GM21786 (cell line): Measurements from ENCODE around the gene ZNF697.
"Not testable (repeated sequence)": the region's sequence is repeated elsewhere in the genome, so short reads cannot be mapped to it uniquely, and the experiment has no call there.

ENCODE experiments used
- ATAC-seq: cut with Tn5 transposase; IDR thresholded peaks from one replicate; pipeline ENCODE4 v1.9.1; 2021; ENCODE audit not compliant: unreplicated experiment

The ZNF697 gene

DNA sequence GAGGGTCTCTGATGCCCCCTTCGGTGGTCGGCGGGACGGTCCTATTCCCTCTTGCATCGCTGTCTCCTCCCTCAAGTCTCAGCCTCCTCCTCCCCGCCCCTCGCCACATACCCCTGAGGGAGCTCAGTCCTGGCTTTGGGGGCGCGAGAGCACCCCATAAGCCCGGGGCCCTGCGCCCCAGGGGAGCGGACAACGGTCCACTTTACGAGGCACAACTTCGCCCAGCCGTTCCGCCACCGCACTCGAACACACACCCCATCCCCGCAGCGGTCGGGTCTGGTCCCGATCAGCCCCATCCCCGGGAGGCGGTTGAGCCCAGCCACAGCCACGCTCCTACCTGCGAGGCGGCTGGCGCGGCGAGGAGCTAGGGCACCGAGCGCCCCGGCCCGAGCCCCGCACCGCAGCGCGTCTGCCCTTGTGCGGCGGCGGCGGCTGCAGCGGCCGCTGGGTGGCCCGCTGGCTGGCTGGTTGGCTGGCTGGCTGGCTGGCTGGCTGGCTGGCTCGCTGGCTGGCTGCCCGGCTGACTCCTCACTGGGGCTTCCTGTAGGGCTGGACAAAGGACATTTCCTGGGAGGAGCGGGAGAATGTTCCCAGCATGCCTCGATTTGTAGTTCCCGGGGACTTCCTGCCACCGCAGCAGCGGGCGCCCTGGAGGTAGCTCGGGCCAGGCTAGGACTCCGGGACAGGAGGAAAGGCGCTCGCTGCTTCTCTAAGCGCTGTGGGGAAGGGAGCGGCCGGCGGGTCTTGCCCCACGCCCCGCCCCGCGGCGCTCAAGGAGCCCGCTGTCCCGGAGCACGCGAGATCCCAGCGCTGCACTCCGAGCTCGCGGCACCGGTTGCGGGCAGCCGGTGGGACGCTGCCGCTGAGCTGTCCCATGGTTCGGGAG is at the start of gene ZNF697:
TSS of gene ZNF697 (minus strand) at position 533 of the 886 bp plus-strand sequence. CDS start 22,166 bp downstream, outside the sequence.
- ATAC-seq = peak; percentile 65

DNA sequence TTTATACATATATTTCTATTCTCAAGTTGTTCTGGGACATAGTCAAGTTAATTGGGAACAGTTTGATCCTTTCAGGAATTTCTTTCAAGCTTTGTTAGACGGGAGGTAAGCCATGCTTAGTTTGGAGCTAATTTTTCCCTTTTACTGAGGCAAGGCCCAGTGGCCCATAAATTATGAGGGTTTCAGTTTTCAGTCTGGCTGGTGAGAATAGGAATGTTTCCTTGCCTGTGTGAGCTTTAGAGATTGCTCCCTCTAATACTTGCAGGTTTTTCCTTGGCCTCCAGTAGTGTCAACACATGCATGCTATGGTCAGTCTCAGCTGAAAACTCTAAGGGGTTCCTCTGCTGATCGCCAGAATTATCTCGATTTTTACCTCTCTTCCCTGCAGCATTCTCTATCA is 49.5 kb upstream of the ZNF697 start:
- no peak for ATAC-seq

DNA sequence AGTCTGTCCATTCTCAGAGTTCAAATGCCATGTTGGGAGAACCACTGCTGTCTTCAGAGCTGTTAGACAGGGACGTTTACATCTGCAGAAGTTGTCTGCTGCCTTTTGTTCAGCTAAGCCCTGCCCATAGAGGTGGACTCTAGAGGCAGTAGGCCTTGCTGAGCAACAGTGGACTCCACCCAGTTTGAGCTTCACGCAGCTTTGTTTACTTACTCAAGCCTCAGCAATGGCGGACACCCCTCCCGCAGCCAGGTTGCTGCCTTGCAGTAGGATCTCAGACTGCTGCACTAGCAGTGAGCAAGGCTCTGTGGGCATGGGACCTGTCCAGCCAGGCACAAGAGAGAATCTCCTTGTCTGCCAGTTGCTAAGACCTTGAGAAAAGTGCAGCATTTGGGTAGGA is 48.8 kb upstream of the ZNF697 start:
- ATAC-seq = not testable (repeated sequence)

DNA sequence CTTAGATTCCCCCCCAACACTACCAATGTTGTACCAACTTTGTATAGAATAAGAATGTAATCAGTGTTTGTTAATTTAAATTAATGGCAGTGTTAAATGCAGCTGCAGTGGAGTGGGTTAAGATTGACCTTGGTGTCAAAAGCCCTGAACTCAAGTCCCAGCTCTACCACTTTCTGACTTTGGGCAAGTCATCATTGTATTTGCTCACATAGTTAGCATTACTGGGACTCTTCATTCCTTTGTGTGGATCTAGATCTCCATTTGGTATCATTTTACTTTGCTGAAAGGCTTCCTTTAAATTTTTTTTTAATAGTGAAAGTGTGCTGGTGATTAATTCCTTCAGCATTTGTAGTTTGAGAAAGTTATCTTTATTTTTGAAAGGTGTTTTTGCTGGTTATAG is 41.4 kb upstream of the ZNF697 start:
- ATAC-seq = no peak

DNA sequence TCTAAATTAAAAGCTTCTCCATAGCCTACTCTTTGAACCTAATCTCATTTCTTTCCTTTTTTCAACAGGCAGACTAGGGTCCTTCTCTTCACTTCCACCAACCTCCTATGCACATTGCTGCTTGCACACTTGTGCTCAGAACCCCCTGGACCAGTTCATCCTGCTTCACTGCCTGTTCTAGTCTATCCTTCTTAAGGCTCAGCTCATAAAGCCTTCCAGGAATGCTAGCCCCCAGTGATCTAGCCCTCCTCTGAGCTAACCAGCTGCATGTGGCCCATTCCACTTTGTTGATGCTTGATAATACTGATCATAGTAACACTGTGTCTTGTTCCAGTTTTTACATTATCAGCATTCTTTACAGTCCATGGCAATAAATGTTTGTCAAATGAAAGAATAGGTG is 40.7 kb upstream of the ZNF697 start:
- ATAC-seq = no peak

DNA sequence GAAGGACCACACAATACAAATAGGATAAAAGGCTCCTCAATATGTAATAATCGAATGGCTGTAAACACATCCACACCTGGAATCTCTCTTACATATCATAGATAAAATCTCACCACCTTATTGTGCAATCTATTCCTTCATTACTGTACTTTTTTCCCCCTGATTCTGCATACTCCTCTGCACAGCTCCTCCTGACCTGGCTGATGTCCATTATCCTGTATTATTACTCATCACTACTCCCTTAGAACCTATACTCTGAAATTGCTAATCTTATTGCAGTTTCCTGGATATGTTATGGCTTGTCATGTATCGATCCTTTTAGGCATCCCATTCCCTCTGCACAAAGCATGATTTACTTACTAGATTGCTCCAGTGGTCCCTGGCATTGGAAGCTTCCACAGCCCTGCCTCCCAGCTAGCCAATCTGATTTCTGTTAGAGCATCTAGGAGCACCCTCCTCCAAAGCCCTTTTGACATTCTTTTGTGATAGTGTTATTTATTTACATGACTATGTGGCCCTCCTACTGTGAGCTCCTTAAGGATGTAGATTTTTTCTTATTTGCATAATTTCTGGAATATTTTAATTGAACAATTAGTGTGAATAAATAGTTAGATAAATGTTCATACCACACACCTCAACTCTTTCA is 39.5 kb upstream of the ZNF697 start:
- no peak for ATAC-seq

DNA sequence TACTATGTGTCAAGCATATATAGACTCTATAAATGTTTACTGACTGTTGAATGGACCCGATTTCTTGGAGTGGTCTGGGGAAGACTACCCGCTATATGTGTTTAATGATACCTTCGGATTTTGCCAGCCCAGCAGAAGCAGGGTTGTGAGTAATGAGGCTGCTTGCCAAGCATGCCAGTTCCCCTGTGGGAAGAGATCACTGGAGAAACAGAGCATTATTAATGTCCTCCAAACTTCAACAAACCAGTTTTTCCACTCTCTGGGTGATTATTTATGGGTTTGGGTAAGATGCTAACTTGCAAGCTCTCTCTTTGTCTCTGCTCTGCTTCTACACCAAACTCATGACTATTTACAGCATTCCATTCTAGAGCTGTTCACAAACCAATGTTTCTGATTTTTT is 38.6 kb upstream of the ZNF697 start:
- ATAC-seq = no peak

DNA sequence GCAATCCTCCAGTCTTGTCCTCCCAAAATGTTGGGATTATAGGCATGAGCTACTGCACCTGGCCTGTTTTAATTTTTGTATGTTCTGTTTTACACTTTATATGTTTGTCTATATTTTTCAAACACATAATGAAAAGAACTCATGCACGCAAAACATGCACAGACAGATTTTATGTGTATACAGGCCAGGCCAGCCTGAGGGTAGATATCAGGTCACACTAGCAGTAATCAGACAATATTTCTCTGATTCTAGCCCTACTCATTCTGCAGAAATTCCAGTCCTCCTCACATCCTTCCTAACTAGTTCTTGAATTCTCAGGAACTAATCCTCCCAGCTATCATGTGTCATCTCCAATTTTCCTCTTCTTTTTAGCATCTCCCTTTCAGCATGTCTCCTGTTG is 35.8 kb upstream of the ZNF697 start:
- ATAC-seq = no peak

DNA sequence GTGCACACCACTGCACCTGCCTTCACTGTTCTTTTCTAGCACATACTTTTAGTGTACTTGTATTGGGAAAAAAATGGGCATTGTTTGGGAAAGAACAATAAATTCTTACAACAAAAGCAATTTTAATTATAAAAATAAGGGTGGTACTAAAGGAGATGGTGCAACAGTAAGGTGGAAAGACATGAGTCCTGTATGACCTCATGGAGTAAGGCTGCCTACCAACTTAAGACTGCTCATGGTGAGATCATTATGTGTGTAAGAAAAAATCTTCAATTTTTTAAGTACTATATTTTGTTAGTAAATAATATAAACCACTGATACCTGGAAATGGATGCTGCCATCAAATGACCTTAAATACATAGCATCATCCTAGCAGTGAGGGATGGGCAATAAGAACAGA is 34.1 kb upstream of the ZNF697 start:
- no peak for ATAC-seq

DNA sequence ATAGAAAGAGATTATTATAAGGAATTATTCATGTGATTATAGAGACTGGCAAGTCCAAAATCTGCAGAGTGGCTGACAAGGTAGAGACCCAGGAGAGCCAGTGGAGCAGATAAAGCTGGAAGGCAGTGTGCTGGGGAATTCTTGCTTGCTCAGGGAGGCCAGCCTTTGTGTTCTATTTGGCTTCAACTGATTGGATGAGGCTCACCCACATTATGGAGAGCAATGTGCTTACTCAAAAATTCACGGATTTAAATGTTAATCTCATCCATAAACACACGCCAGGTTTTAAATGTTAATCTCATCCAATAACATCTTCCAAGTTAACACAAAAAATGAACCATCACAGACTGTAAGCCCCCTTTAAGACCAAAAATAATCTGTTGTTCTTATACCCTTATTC is 33.5 kb upstream of the ZNF697 start:
- no peak for ATAC-seq

DNA sequence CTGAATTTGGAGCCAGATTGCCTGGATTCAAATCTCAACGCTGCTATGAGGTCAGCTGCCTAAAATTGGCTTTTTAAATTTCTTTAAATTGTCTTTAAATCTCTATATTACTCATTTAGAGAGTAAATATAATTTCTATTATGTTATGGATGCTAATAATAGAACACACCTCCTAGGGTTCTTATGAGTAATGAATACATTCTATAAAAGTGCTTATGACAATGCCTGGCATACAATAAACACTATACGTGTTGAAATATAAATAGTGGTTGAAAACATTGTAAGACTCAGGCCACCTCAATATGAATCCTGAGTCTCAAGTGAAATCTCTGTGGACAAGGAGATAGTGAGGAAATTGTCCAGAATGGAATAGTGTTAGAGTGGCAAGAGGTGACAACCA is 32.7 kb upstream of the ZNF697 start:
- ATAC-seq = no peak

DNA sequence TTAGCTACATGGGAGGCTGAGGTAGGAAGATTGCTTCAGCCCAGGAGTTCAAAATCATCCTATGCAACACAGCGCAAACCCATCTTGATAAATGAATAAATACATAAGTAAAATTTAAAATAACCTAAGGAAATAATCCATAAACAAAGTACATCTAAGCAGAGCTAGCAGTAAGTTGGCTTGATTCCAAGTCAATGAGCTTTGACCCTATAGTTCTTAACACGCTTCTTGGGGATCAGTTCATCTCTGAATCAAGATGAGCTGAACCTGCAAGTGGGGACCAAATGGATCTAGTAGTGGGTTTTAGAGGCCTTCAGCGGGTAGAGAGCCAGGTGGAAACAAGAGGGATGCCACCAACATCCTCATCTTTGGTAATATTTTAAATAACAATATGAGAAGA is 32.1 kb upstream of the ZNF697 start:
- ATAC-seq = no peak

DNA sequence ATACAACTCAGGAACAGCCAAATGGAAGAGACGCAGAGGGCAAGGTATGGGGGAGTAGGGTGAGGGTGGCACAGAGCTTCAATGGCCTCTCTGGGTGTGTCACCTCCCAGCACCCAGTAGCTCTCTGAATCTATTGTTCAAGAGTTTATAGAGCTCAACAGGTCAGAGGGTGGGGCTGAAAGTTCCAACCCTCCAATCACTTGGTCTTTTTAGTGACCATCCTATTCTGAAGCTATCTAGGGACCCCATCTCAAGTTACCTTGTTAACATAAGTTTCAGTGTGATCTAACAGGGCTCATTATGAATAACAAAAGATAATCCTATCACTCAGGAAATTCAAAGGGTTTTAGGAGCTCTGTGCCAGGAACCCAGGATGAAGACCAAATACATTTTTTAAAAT is 31.2 kb upstream of the ZNF697 start:
- no peak for ATAC-seq

DNA sequence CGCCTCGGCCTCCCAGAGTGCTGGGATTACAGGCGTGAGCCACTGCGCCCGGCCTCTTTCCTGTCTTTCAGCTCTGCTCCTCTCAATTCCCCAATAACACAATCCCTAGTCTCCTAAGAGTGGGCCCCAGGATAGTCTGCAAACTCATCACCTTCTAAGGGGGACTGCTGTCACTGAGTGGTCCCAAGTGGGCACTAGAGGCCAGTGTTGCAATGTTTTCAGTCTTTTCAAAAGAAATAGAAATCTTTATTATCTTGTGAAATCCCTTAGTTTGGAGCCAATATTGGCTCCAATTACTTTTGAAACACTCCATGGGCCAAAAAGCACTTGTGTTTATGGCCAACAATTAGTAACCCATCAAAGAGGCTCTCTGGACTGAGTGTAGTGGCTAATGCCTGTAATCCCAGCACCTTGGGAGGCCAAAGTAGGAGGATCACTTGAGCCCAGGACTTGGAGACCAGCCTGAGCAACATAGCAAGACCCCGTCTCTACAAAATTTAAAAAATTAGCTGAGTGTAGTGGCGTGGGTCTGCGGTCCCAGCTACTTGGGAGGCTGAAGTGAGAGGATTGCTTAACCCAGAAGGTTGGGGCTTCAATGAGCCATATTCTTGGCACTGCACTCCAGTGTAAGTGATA is 28.6 kb upstream of the ZNF697 start:
- ATAC-seq = no peak

DNA sequence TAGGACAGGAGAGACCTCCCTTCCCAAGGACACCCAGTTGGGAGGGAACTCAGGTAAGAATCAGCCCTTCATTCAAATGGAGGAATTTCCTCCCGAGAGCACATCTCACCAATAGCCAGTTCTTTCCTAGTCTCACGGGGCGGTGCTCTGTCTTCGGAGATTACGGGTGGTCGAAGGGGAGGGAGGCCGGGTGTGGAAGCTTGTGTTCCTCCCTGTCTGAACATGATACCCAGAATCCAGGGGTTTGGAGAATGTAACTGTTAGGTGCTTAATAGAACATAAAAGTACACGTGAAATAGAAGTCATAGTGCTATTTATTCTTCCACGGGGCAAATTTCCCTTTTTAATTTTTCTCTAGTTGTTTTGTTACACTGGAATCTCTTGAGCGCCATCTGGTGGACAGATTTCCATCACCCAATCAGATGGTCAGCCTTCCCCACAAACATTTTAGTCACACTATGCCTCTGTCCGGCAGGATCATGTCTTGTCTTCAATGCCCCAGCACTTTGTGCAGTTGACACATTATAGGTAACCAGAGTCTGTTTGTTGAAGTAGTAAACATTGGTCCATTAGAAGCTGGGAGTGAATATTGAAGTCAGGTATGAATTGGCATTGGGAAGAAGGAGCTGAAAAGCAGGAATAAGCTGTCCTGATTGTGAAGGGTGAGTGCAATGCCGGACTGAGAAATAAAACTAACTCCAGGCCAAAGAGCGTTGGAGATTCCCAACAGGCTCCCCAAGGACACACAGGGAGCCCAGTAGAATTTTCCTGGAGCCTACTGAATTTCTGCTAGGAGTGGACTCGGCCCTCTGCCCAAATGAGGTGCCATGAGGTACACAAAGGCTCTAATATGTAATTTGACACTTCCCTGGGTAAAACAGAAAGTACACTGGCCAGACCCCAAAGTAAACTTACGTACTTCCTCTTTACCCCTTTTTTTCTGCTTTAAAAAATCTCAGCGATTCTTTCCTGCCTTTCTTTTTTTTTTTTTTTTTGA is 27.6 kb upstream of the ZNF697 start:
- ATAC-seq = no peak

DNA sequence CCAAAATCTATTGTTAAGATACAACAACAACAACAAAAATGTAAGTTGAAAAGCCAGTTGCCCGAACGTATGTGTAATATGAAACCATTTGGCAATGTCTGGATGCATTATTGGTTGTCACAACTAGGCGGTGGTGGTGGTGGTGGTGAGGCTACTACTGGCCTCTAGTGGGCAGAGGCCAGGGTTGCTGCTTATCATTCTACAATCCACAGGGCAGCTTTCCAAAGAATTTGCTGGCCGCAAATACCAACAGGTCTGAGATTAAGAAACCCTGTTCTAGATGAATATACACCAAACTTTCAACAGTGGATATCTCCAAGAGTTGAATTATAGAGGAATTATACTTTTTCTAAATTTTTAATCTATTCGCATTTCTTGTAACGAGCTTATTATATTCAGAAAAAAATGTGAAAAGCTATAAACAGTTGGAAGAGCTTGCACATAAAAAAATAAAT is 26.8 kb upstream of the ZNF697 start:
- no peak for ATAC-seq

DNA sequence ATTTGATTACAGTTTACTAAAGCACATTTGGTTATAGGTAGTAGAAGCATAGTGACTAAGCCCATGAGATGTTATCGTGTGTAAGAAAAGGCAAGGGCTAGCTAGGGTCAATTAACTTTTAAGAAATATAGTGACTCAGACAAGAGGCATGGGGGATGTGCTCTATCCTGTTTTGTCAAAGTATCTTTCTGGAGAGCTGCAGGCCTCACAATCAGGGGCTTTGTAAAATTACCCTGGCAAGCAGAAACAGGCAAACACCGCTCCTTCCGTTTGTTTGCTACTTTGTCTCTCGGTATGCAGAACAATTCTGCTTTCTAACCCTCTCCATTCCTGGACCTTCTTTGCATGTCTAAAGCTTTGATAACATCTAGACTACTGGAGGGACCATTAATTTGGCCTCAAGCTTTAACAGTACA is 26.1 kb upstream of the ZNF697 start:
- no peak for ATAC-seq

DNA sequence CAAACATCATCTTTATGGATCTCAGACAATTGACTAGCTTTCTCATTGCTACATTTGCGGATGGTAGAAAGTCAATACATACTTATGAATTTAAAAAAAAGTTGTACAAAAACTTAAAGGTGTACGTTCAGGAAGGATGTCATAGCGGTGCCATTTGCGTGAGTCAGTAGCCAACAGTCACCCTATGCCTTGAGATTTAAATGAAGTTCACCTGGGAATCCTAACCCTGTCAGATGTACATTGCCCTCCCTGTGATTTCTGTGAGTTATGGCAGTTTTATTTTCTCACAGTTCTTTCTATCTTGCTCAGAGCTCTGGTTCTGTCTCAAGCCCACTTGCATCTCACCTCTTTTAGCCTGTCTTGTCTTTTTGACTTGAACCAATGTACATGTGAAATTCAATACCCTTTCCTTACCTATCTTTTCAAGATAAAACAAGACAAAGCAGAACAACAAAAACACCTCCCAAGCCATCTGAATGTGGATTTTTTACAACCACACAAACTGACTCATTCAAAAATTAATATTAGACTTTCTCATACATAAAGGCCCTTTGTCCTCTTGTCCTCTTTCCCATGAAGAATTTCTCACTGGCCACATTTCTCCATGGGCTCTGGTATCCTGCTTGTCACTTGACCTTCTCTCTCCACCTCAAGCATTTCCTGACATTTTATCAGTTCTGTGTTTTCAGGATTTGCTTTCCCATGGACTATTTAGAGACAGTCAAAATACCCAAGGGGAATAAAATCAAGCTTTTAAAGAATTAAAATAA is 25.3 kb upstream of the ZNF697 start:
- ATAC-seq = no peak

DNA sequence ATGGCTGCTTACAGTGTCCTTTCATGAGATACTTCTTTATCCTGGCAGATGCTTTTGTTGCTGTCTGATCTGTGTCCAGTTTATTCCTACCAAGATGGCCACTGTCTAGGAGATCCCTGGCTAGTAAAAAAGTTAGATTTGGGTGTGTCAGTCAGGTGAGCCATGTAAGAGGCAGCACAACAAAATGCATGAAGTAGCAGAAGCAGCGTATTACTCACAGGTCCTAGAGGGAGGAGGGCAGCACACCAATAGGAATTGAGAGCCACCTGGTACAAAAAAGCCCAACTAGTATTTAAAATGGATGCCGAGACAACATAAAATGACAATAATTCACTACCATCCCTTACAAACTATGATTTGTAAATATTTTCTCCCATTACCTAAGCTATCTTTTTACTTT is 22.8 kb upstream of the ZNF697 start:
- ATAC-seq = no peak

DNA sequence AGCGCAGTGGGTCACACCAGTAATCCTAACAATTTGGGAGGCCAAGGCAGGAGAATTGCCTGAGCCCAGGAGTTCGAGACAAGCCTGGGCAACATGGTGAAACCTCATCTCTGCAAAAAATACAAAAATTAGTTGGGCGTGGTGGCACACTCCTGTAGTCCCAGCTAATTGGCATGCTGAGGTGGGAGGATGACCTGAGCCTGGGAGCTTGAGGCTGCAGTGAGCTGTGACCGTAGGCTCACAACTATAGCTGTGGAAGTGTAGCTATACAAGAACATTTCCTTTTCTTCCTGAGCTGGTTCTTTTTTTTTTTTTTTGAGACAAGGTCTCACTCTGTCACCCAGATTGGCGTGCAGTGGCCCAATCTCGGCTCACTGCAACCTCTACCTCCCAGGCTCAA is 19.1 kb upstream of the ZNF697 start:
- ATAC-seq = no peak
